ENCODE results near the gene MPP2. TPM values are rescaled to one million over a fixed set of nuclear protein-coding genes. Genes with fewer than 3 reads are reported as not detected.

MPP2 gene
- polyA plus RNA-seq, 1 of the 3 experiments (the other 2 are of a cell fraction): 8.3 TPM

GRCh38 chr17:43840814-43841213, 66.5 kb downstream of the MPP2 start (continued):
- TF ChIP-seq REST (IDR thresholded peaks at IDR 0.05; ENCODE audit: low read depth, low read length): no peak

- POLR2A ChIA-PET: interaction anchor here (0.7 kb wide), 1 partner anchor 61 kb away, joined by 3 read pairs; the partner anchor contains the start of gene DUSP3
- no peak overlapping the region; the same call in 1 of the 2 replicates for H3K4me2 ChIP-seq
- H3K9me2 ChIP-seq: no peaks in the 10 kb centered on the region
- no peak overlapping the region for H3K27ac ChIP-seq (ENCODE audit: low read depth in 2 of 2, low read length in 1 of 2)
- no peaks in the 10 kb centered on the region for H4K20me1 ChIP-seq (ENCODE audit: insufficient read depth)
- H3K9ac ChIP-seq: no peak overlapping the region
- TF ChIP-seq REST (IDR thresholded peaks at IDR 0.05; ENCODE audit: low read depth, low read length) (no peak), POLR2AphosphoS5 (IDR thresholded peaks at IDR 0.05; ENCODE audit: low read depth, low read length) (no peak), TAF1 (IDR thresholded peaks at IDR 0.05; ENCODE audit: borderline replicate concordance, low read depth, low read length) (no peak), FOXM1 (IDR thresholded peaks at IDR 0.05; ENCODE audit: low read depth) (no peak), EP300 (IDR thresholded peaks at IDR 0.05; ENCODE audit: borderline replicate concordance in 1 of 2, low read depth in 1 of 2, low read length in 1 of 2) (no peak), FOSL2 (IDR thresholded peaks at IDR 0.05; ENCODE audit: borderline replicate concordance, low read depth) (no peak), EZH2phosphoT487 (IDR thresholded peaks at IDR 0.05; ENCODE audit: borderline replicate concordance, low read depth) (no peak), USF1 (IDR thresholded peaks at IDR 0.05; ENCODE audit: borderline replicate concordance, low read depth) (no peak), CHD2 (IDR thresholded peaks at IDR 0.05; ENCODE audit: low read length, partially characterized antibody) (no peak), SIN3A (IDR thresholded peaks at IDR 0.05; ENCODE audit: borderline replicate concordance, low read depth, low read length) (no peak), IRF3 (IDR thresholded peaks at IDR 0.05; ENCODE audit: low read depth, low read length) (no peak), ELF1 (IDR thresholded peaks at IDR 0.05) (no peak), FOXJ3 (CRISPR knock-in tag; IDR thresholded peaks at IDR 0.05) (no peak), CTCF (IDR thresholded peaks at IDR 0.05) (no peak), USF2 (IDR thresholded peaks at IDR 0.05; ENCODE audit: borderline replicate concordance, low read depth, low read length) (no peak), RXRA (IDR thresholded peaks at IDR 0.05; ENCODE audit: borderline replicate concordance, low read depth) (no peak), SMC3 (IDR thresholded peaks at IDR 0.05; ENCODE audit: low read depth, low read length) (no peak)
- no peak overlapping the region for H2AFZ ChIP-seq (ENCODE audit: low read depth)
- no peaks in the 10 kb centered on the region for H3K36me3 ChIP-seq (replicated peaks in 1 of 2; ENCODE audit: control insufficient read depth in 1 of 2, insufficient read depth in 2 of 2, low read length in 1 of 2)
- CTCF ChIA-PET: interaction anchor here (0.9 to 2.3 kb wide), 12 partner anchors 8 to 202 kb away, joined by 3 to 10 read pairs (median 4); no protein-coding TSS in a partner anchor
- no peaks in the 10 kb centered on the region for H3K79me2 ChIP-seq (ENCODE audit: insufficient read depth)
- H3K27me3 ChIP-seq (ENCODE audit: insufficient read depth): no peaks in the 10 kb centered on the region
- no peak for DNase-seq
- H3K4me1 ChIP-seq (ENCODE audit: control insufficient read depth in 1 of 2, insufficient read depth in 2 of 2, low read depth in 1 of 2, low read length in 1 of 2): peaks cover 0 to 10% of the 10 kb centered on the region in 2 experiments; a peak in 1 of 4 replicates
- 23% methylated on average over 7 of the region's 7 CpGs for WGBS (ENCODE audit: low lambda C conversion rate)
- no peaks in the 10 kb centered on the region for H3K9me3 ChIP-seq
- no peak overlapping the region for H3K4me3 ChIP-seq (ENCODE audit: low read depth in 2 of 2, low read length in 1 of 2)
- H3F3A ChIP-seq (replicated peaks; ENCODE audit: insufficient read depth): peaks cover 7% of the 10 kb centered on the region
Measured at GRCh38 chr17:43839670-43840108, 67.6 kb downstream of the MPP2 start.

Data from SK-N-SH (cell line).